HG02610 (cell line): Measurements from ENCODE around the gene OR3A3.
"Not testable (repeated sequence)": the region's sequence is repeated elsewhere in the genome, so short reads cannot be mapped to it uniquely, and the experiment has no call there.

Experiments used
- ATAC-seq: cut with Tn5 transposase; IDR thresholded peaks from one replicate; pipeline ENCODE4 v1.9.1; 2021; ENCODE audit warnings: mild to moderate bottlenecking, moderate library complexity; ENCODE audit not compliant: unreplicated experiment

OR3A3 gene

DNA sequence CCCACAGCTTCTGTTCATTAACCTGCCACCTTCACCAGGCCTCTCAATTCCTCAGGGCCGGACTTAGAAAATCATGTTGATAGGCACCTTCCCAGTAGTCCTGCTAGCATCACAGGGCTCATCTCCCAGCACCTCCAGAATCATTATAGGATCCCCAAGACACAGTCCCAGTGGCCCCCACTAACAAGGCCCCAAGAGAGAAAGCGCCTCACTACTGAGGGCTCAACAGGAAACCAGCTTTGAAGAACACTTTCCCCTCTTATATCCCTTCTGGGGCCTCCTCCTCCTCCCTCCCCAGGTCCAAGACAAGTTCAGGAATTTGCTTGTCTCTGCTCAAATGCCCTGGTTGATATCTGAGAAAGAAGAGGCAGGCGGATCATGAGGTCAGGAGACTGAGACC is at the start of gene OR3A3:
OR3A3 (plus strand) TSS at position 301 of the 400 bp plus-strand sequence.
- no peak for ATAC-seq

- not testable (repeated sequence) for ATAC-seq
Measured at GRCh38 chr17:3371167-3371566, 40.0 kb upstream of the OR3A3 start.

DNA sequence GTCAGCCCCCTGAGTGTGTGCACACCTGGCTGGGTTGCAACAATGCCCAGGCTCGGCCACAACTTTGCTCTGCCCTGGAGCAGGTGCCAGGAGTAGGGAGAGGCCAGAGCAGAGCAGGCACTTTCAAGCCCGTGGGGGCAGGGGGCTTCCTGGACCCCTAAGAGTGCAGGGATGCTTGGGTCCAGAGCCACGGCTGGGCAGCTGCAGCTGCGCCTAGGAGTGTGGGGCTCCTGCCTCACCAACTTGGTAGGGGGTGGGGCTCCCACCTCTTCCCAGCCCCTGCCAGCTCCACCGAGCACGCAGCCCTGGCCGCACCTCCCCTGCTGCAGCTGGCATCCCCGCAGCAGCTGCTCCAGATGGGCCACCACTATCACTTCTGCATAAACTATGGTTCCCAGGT is 32.8 kb upstream of the OR3A3 start:
- no peak for ATAC-seq

DNA sequence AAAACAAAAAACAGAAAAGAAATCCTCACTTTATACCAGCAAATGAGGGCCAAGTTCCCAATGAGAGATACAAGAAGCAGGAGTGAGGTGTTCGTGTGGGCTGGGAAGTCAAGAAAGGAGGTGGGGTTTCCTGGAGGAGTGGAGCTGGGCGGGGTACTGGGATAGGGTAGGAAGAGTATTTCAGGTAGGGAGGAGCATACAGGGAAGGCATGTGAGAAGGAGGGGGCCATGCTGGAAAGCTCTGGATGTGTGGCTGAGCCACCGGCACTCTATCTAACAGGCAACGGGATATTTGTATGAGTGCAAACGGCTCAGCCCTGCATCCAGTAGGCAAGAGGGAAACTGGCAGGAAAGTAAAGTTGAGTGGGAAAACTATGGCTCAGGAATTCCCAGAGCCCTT is 29.2 kb upstream of the OR3A3 start:
- no peak for ATAC-seq

- no peak for ATAC-seq
Measured at GRCh38 chr17:3385869-3386816, 25.0 kb upstream of the OR3A3 start, which contains the start of gene OR3A2. OR3A2 (minus strand) TSS chr17:3386308.

- no peak for ATAC-seq
Measured at GRCh38 chr17:3389791-3390190, 21.4 kb upstream of the OR3A3 start.

DNA sequence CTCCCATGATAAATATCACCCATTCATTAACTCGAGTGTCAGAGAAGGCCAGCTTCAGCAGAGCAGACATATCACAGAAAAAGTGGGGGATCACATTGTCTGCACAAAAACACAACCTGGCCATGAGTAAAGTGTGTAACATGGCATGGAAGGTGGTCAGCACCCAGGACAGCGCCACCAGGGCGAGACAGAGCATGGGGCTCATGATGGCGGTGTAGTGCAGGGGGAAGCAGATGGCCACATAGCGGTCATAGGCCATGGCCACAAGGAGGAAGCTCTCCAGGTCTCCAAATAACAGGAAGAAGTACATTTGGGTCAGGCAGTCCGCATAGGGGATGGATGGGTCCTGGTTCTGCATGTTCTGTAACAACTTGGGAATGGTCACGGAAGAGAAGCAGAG is 13.4 kb upstream of the OR3A3 start:
- ATAC-seq = not testable (repeated sequence)

DNA sequence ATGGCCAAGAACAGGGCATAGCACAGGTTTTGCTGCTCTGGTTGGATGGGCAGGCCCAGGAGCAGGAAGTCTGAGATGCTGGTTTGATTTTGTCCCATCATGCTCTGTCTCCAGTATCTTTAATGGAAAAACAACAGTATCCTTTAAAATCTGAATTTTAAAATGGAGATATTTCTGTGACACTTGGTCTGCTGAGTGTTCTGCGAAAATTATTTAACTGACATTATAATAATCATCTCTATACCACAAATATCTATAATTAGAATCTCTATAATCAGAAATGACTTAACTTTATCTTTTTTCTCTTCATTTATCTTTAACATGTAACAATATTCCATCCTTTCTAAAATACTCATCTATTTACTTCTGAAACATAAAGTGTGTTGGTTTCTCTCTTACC is 12.9 kb upstream of the OR3A3 start, which contains the start of gene OR1E1:
OR1E1 (minus strand) TSS at position 101 of the 400 bp plus-strand sequence; CDS start at position 101, 0 bp downstream.
- no peak for ATAC-seq

GRCh38 chr17:3400055-3400454 is 11.1 kb upstream of the OR3A3 start:
- no peak for ATAC-seq

DNA sequence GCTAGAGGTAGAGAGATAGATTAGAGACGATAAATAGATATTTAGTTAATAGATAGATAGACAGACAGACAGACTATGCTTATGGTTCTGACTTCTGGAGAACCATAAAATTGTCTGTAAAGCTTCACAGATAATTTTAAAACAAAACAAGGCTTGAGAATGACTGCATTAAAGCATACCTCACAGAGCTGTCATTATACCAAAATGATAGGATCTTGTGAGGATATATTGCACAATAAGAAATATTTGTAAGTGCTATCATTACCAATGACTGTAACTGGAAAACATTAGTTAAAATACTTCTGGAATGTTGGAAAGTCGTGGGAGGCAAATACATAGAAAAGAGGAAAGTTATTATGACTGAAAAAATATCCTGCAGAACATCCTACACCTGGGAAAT is 9.4 kb upstream of the OR3A3 start:
- no peak for ATAC-seq

DNA sequence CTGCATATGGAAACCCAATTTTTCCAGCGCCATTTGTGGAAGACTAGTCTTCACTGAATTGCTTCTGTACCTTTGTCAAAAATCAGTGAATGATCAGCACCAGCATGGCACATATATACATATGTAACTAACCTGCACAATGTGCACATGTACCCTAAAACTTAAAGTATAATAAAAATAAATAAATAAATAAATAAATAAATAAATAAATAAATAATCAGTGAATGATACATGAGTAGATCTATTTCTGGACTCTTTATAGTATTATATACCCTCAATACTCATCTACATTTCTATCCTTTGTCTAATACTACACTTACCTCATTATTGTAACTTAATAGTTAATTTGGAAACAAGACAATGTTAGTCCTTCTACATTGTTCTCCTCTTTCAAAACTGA is 7.3 kb upstream of the OR3A3 start:
- not testable (repeated sequence) for ATAC-seq

- not testable (repeated sequence) for ATAC-seq
Measured at GRCh38 chr17:3412216-3412615, 1.0 kb downstream of the OR3A3 start.

- ATAC-seq = no peak
Measured at GRCh38 chr17:3415610-3416009, 4.4 kb downstream of the OR3A3 start.

- ATAC-seq = no peak
Measured at GRCh38 chr17:3418222-3418621, 7.1 kb downstream of the OR3A3 start.

DNA sequence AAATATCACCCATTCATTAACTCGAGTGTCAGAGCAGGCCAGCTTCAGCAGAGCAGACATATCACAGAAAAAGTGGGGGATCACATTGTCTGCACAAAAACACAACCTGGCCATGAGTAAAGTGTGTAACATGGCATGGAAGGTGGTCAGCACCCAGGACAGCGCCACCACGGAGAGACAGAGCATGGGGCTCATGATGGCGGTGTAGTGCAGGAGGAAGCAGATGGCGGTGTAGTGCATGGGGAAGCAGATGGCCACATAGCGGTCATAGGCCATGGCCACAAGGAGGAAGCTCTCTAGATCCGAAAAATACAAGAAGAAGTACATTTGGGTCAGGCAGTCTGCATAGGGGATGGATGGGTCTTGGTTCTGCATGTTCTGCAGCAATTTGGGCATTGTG is 22.0 kb downstream of the OR3A3 start:
- ATAC-seq = not testable (repeated sequence)

- no peak for ATAC-seq
Measured at GRCh38 chr17:3433741-3434140, 22.6 kb downstream of the OR3A3 start, which contains the start of gene OR1E2. OR1E2 (minus strand) TSS chr17:3433841; CDS start chr17:3433841, 0 bp downstream.

DNA sequence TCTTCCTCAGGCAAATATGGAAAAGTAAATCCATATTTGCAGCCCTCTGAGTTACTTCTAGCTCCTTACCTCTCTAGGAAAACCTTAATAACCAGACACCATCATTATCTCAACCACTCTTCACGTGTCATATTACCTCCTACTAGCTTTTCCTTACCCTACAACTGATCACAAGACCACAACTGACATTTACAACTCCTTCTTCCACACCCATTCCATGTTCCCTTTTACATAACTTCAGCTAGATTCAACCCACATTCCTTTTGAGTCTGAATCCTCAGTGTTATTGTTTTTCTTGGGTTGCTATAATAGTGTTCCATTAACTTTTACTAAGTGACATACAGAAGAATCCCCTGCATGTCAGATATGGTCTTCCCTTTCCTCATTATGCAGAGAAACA is 27.2 kb downstream of the OR3A3 start:
- no peak for ATAC-seq

GRCh38 chr17:3440451-3440850 is 29.3 kb downstream of the OR3A3 start:
- ATAC-seq = no peak

DNA sequence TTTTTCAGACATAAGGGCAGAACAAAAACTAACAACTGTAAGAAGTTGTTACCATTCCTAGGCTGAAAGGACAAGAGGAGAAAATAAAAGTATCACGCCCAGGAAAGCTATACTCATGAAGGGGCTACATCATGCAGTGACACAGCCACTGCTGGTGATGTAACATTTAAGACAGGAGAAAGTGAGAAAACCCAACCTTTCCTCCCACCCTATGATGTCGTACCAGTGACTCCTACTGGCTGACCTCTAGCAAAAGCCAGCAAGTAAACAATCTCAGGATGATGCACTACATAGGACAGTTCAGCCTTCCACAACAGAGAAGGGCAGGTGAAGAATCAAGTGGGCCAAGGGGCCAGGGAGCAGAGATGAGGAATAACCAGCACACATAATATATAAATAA is 36.5 kb downstream of the OR3A3 start:
- no peak for ATAC-seq

DNA sequence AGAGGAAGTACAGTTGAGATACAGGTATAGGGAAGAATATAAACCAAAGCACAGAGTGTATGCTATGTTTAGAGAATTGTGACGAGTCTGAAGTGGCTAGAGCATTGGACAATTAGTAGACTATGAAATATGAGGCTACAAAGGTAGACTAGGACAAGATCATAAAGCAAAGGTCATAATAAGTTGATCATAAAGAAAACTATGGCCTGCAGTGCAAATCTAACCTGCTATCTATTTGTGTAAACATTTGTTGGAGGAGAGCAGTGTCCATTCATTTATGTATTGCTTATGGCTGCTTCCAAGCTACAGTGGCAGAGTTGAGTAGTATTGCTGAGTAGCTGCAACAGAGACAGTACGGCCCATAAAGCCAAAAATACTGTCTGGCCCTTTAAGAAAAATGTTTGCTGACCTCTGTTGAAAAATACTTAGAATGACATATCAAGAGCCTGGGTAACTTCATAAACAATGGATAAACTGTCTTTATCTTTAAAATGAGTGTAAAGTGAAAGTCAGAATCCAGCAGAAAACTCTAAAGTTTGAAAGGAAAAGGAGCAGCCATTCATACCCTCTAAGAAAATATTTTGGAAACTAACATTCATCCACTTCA is 37.0 kb downstream of the OR3A3 start:
- ATAC-seq = no peak

DNA sequence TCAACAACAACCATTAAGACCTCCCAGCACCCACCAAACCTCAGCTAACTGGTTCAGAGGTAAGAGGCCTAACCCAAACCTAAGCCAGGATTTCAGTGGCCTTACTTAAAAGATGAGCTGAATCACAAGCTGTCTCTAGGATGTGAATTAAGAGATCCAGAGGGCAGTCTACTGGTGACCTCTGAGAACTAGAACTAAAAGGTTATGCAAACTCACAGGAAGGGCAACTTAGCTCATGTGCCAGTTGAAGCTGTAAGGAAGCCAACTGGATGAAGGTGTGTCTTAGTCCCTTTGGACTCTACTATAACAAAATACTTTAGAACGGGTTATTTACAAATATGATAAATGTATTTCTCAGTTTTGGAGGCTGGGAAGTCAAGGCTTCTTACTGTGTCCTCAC is 55.2 kb downstream of the OR3A3 start:
- ATAC-seq = not testable (repeated sequence)

DNA sequence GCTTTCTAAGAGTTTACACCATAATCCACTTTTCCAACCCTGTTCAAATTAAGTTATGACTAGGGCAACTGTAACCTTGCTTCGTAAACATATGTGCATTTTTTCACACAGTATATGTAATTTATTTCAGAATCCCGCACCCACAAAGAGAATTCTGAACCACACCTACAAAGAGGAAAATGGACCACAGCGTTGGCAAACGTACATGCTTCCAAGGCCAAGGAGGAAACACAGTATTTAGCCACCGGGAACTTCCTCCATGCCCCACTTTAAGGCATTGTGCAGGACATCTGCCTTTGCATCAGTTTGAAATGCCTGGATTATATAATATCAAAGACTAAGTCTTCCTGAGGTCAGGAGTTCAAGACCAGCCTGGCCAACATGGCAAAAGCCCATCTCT is 58.4 kb downstream of the OR3A3 start:
- ATAC-seq = no peak
